ENCODE measurements around the gene MPZL2. TPM values are rescaled to one million over a fixed set of nuclear protein-coding genes. Genes with fewer than 3 reads are reported as not detected.

The MPZL2 gene
- total RNA-seq, 1 experiment from 2014 or later = 1.2 TPM

- TF ChIP-seq ZSCAN18 (CRISPR knock-in tag; IDR thresholded peaks at IDR 0.05) (no peak), NFE2L1 (CRISPR knock-in tag; IDR thresholded peaks at IDR 0.05) (no peak)
Observed at GRCh38 chr11:118258410-118258809, 5.7 kb downstream of the MPZL2 start (continued).

GRCh38 chr11:118252688-118253087 is 11.4 kb downstream of the MPZL2 start:
- Mint-ChIP-seq H3K4me3 (peak overlapping the region; percentile 86), H3K4me1 (peaks cover 9% of the 10 kb centered on the region), H3K36me3 (no peaks in the 10 kb centered on the region), H3K27ac (no peak overlapping the region; the same call in 1 of the 2 replicates), H3K27me3 (ENCODE audit: low read depth) (peaks cover 84% of the 10 kb centered on the region), H3K9me3 (peaks cover 8% of the 10 kb centered on the region)
- no peak for DNase-seq (ENCODE audit: low spot score)
- CTCF ChIA-PET = interaction anchor here (1.2 to 1.4 kb wide), 3 partner anchors 43 to 82 kb away, joined by 3 to 12 read pairs (median 5); no protein-coding TSS in a partner anchor
- ATAC-seq = no peak
- TF ChIP-seq CDX4 (CRISPR knock-in tag; IDR thresholded peaks at IDR 0.05; ENCODE audit: borderline replicate concordance) (no peak), E2F5 (CRISPR knock-in tag; IDR thresholded peaks at IDR 0.05) (no peak), TEAD4 (CRISPR knock-in tag; IDR thresholded peaks at IDR 0.05) (no peak), ZNF263 (CRISPR knock-in tag; IDR thresholded peaks at IDR 0.05; ENCODE audit: low read depth) (no peak), USF2 (CRISPR knock-in tag; IDR thresholded peaks at IDR 0.05) (no peak), ZNF423 (CRISPR knock-in tag; IDR thresholded peaks at IDR 0.05) (no peak), FOXK1 (CRISPR knock-in tag; IDR thresholded peaks at IDR 0.05) (no peak), USF1 (CRISPR knock-in tag; IDR thresholded peaks at IDR 0.05) (no peak), ZNF138 (CRISPR knock-in tag; conservative IDR thresholded peaks at IDR 0.05) (no peak), ZNF219 (CRISPR knock-in tag; IDR thresholded peaks at IDR 0.05; ENCODE audit: borderline replicate concordance) (no peak), ZNF232 (CRISPR knock-in tag; IDR thresholded peaks at IDR 0.05) (no peak), ELF4 (CRISPR knock-in tag; IDR thresholded peaks at IDR 0.05; ENCODE audit: low read depth) (no peak), RELA (CRISPR knock-in tag; IDR thresholded peaks at IDR 0.05; ENCODE audit: borderline replicate concordance) (no peak)
- POLR2A ChIA-PET = no interaction called here

- POLR2A ChIA-PET = no interaction called here
- CTCF ChIA-PET = interaction anchor here (1.2 to 1.4 kb wide), 3 partner anchors 43 to 81 kb away, joined by 3 to 12 read pairs (median 5); no protein-coding TSS in a partner anchor
- Mint-ChIP-seq H3K9me3 (peaks cover 8% of the 10 kb centered on the region), H3K27ac (peak within 1 kb of the TSS; percentile 99), H3K27me3 (ENCODE audit: low read depth) (peaks cover 88% of the 10 kb centered on the region), H3K4me1 (peaks cover 9% of the 10 kb centered on the region), H3K4me3 (peak within 1 kb of the TSS; percentile 86), H3K36me3 (no peaks in the 10 kb centered on the region)
- ATAC-seq = peak; percentile 89
- DNase-seq (ENCODE audit: low spot score) = peak; percentile 76
- no peak for TF ChIP-seq RELA (CRISPR knock-in tag; IDR thresholded peaks at IDR 0.05; ENCODE audit: borderline replicate concordance)
- TF ChIP-seq ATF3 (CRISPR knock-in tag; conservative IDR thresholded peaks at IDR 0.05) = no peak
- TF ChIP-seq ARID4B (CRISPR knock-in tag; IDR thresholded peaks at IDR 0.05; ENCODE audit: borderline replicate concordance) = no peak
- TF ChIP-seq USF2 (CRISPR knock-in tag; IDR thresholded peaks at IDR 0.05) = no peak
- TF ChIP-seq E2F1 (CRISPR knock-in tag; IDR thresholded peaks at IDR 0.05) = no peak
- TF ChIP-seq NFATC4 (CRISPR knock-in tag; IDR thresholded peaks at IDR 0.05) = no peak
Observed at GRCh38 chr11:118251858-118252652, 12.0 kb downstream of the MPZL2 start, which contains the start of gene MPZL3. Gene MPZL3 (minus strand): TSS chr11:118252365. CDS start chr11:118252294, 71 bp downstream.

Data from WTC11 (cell line).